ENCODE measurements around the gene ZNF407. TPM values are rescaled to one million over a fixed set of nuclear protein-coding genes. Genes with fewer than 3 reads are reported as not detected.

The ZNF407 gene
- total and polyA plus RNA-seq, 4 donors = 1.9 to 16.5 (median 6.6) TPM

GRCh38 chr18:74682991-74683297 lies 85.3 kb downstream of the ZNF407 start (continued):
- TF ChIP-seq MAX (IDR thresholded peaks at IDR 0.05) = no peak

- H3K27ac ChIP-seq (ENCODE audit: low read depth in 1 of 2, low read length in 2 of 2) = no peak overlapping the region
- TF ChIP-seq YY1 (IDR thresholded peaks at IDR 0.05) (no peak), RXRA (IDR thresholded peaks at IDR 0.05) (no peak), EGR1 (IDR thresholded peaks at IDR 0.05; ENCODE audit: low read depth in 2 of 2) (no peak), HNF4G (IDR thresholded peaks at IDR 0.05) (no peak), ATF3 (IDR thresholded peaks at IDR 0.05) (no peak), MAX (IDR thresholded peaks at IDR 0.05) (no peak), HNF4A (conservative IDR thresholded peaks at IDR 0.05) (no peak), FOXA2 (IDR thresholded peaks at IDR 0.05) (no peak), ZBTB33 (IDR thresholded peaks at IDR 0.05) (no peak), RAD21 (IDR thresholded peaks at IDR 0.05) (no peak), SP1 (IDR thresholded peaks at IDR 0.05) (no peak), JUND (IDR thresholded peaks at IDR 0.05) (no peak)
These were observed 85.9 kb downstream of the ZNF407 start for GRCh38 chr18:74683573-74683972.

GRCh38 chr18:74689251-74689650 lies 91.6 kb downstream of the ZNF407 start:
- Histone ChIP-seq H3K27ac (ENCODE audit: low read depth in 1 of 2, low read length in 2 of 2) (no peak overlapping the region), H3K9me3 (ENCODE audit: control insufficient read depth in 4 of 4, low read length in 3 of 4) (no peaks in the 10 kb centered on the region), H3K9ac (ENCODE audit: low read depth in 1 of 2, low read length in 2 of 2) (no peak overlapping the region), H3K36me3 (ENCODE audit: control insufficient read depth in 4 of 4, insufficient read depth in 3 of 4, low read depth in 1 of 4, low read length in 3 of 4) (peaks cover 0 to 2% (median 0%) of the 10 kb centered on the region in 4 donors), H3K27me3 (ENCODE audit: control insufficient read depth in 4 of 4, insufficient read depth in 4 of 4, low read length in 3 of 4) (no peaks in the 10 kb centered on the region), H3K4me1 (ENCODE audit: control insufficient read depth in 4 of 4, insufficient read depth in 4 of 4, low read length in 3 of 4) (no peaks in the 10 kb centered on the region), H3K4me3 (ENCODE audit: low read depth in 1 of 3, low read length in 3 of 3) (no peak overlapping the region)
- no peak for DNase-seq (ENCODE audit: low spot score)
- no peak for TF ChIP-seq FOXA2 (IDR thresholded peaks at IDR 0.05)
- no peak for TF ChIP-seq GABPA (IDR thresholded peaks at IDR 0.05 in 1 of 2, conservative IDR thresholded peaks at IDR 0.05 in 1 of 2)
- TF ChIP-seq FOXA1 (IDR thresholded peaks at IDR 0.05) = no peak
- TF ChIP-seq MAX (IDR thresholded peaks at IDR 0.05) = no peak
- TF ChIP-seq RXRA (IDR thresholded peaks at IDR 0.05) = no peak
- no peak for TF ChIP-seq CTCF (IDR thresholded peaks at IDR 0.05; ENCODE audit: low read depth, low read length, missing input control)
- no peak for TF ChIP-seq HNF4G (IDR thresholded peaks at IDR 0.05)
- TF ChIP-seq TAF1 (conservative IDR thresholded peaks at IDR 0.05) = no peak
- no peak for TF ChIP-seq YY1 (IDR thresholded peaks at IDR 0.05)
- no peak for TF ChIP-seq JUND (IDR thresholded peaks at IDR 0.05)
- TF ChIP-seq EGR1 (IDR thresholded peaks at IDR 0.05; ENCODE audit: low read depth in 2 of 2) = no peak
- TF ChIP-seq ATF3 (IDR thresholded peaks at IDR 0.05) = no peak
- no peak for TF ChIP-seq ZBTB33 (IDR thresholded peaks at IDR 0.05)
- no peak for TF ChIP-seq REST (IDR thresholded peaks at IDR 0.05)
- TF ChIP-seq SP1 (IDR thresholded peaks at IDR 0.05) = no peak
- 85% methylated on average over 2 of the region's 2 CpGs for WGBS

More at GRCh38 chr18:74683573-74683972, 85.9 kb downstream of the ZNF407 start:
- H3K9me3 ChIP-seq (ENCODE audit: control insufficient read depth in 4 of 4, low read length in 3 of 4) = no peaks in the 10 kb centered on the region
- no peak overlapping the region for H3K9ac ChIP-seq (ENCODE audit: low read depth in 1 of 2, low read length in 2 of 2)
- no peaks in the 10 kb centered on the region for H3K4me1 ChIP-seq (ENCODE audit: control insufficient read depth in 4 of 4, insufficient read depth in 4 of 4, low read length in 3 of 4)
- peaks cover 0 to 2% (median 0%) of the 10 kb centered on the region in 4 donors for H3K36me3 ChIP-seq (ENCODE audit: control insufficient read depth in 4 of 4, insufficient read depth in 3 of 4, low read depth in 1 of 4, low read length in 3 of 4)
- DNase-seq (ENCODE audit: low spot score) = no peak
- H3K27me3 ChIP-seq (ENCODE audit: control insufficient read depth in 4 of 4, insufficient read depth in 4 of 4, low read length in 3 of 4) = no peaks in the 10 kb centered on the region
- H3K4me3 ChIP-seq (ENCODE audit: low read depth in 1 of 3, low read length in 3 of 3) = no peak overlapping the region
